Measurements from ENCODE around the gene FHOD1. TPM values are rescaled to one million over a fixed set of nuclear protein-coding genes. Genes with fewer than 3 reads are reported as not detected.

The FHOD1 gene
- total and polyA plus RNA-seq, 2 donors (not counting 1 experiment from before 2014, with no cell fraction given): 46.3 to 46.9 TPM

DNA sequence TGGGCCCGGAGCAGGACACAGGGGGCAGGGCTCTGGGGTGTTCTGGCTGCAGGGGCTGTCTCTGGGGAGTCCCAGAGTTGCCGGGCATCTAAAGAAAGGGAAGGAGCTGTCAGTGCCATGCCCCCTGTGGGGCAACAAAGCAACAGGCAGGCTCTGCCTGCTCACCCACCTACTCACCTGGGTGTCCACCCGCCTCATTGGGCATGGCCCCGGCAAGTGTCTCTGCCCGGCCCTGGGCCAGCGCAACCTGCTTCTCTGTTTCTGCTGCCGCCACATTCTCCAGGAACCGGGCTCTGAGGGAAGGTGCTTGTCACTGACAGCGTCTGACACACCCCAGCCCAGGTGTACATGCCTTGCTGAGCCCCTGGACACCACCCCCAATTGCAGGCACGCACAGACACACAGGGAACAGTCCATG is 13.1 kb downstream of the FHOD1 start:
- H3K79me2 ChIP-seq (ENCODE audit: control insufficient read depth, insufficient read depth, low read length): peaks cover 4% of the 10 kb centered on the region
- no peak overlapping the region for H3K27ac ChIP-seq (ENCODE audit: low read length in 2 of 2)
- no peak overlapping the region for H3K9ac ChIP-seq (ENCODE audit: low read length)
- ChIA-PET POLR2A (no interaction called here), CTCF (interaction anchor here (1.5 kb wide), 1 partner anchor 11 kb away, joined by 4 read pairs; no protein-coding TSS in a partner anchor)
- WGBS (ENCODE audit: insufficient coverage): 98% methylated on average over 10 of the region's 10 CpGs
- peaks cover 0 to 62% of the 10 kb centered on the region in 2 experiments for H3K36me3 ChIP-seq (replicated peaks in 1 of 2; ENCODE audit: control extremely low read depth in 1 of 2, control insufficient read depth in 1 of 2, extremely low read depth in 1 of 2, insufficient read depth in 2 of 2, low read length in 1 of 2)
- Mint-ChIP-seq H3K4me1 (no peaks in the 10 kb centered on the region), H3K9me3 (ENCODE audit: insufficient read depth) (no peaks in the 10 kb centered on the region), H3K27me3 (no peaks in the 10 kb centered on the region), H3K4me3 (no peak overlapping the region), H3K27ac (no peak overlapping the region)
- intact Hi-C loops (cut with micrococcal nuclease): no loop called here
- no peaks in the 10 kb centered on the region for H3K9me3 ChIP-seq (ENCODE audit: control extremely low read depth in 1 of 3, control insufficient read depth in 2 of 3, insufficient read depth in 1 of 3, low read length in 2 of 3)
- TF ChIP-seq, protein P1, sequence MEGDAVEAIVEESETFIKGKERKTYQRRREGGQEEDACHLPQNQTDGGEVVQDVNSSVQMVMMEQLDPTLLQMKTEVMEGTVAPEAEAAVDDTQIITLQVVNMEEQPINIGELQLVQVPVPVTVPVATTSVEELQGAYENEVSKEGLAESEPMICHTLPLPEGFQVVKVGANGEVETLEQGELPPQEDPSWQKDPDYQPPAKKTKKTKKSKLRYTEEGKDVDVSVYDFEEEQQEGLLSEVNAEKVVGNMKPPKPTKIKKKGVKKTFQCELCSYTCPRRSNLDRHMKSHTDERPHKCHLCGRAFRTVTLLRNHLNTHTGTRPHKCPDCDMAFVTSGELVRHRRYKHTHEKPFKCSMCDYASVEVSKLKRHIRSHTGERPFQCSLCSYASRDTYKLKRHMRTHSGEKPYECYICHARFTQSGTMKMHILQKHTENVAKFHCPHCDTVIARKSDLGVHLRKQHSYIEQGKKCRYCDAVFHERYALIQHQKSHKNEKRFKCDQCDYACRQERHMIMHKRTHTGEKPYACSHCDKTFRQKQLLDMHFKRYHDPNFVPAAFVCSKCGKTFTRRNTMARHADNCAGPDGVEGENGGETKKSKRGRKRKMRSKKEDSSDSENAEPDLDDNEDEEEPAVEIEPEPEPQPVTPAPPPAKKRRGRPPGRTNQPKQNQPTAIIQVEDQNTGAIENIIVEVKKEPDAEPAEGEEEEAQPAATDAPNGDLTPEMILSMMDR (IDR thresholded peaks at IDR 0.05): no peak
- no peak for TF ChIP-seq EZH2 (IDR thresholded peaks at IDR 0.05; ENCODE audit: borderline replicate concordance, insufficient read depth, low read depth, low read length, poor library complexity, severe bottlenecking)
- no peak for DNase-seq
- H3K4me2 ChIP-seq (replicated peaks; ENCODE audit: low read depth, low read length, poor library complexity, severe bottlenecking): no peak overlapping the region
- H3K4me3 ChIP-seq (ENCODE audit: control extremely low read depth in 1 of 5, extremely low read depth in 1 of 5, insufficient read depth in 1 of 5, low read depth in 2 of 5, low read length in 4 of 5): no peak overlapping the region
- no peaks in the 10 kb centered on the region for H3K4me1 ChIP-seq (ENCODE audit: control insufficient read depth in 2 of 2, insufficient read depth in 2 of 2, low read length in 2 of 2)
- no peaks in the 10 kb centered on the region for H4K20me1 ChIP-seq (ENCODE audit: control insufficient read depth, insufficient read depth, low read length, poor library complexity, severe bottlenecking)
- no peaks in the 10 kb centered on the region for H3K27me3 ChIP-seq (replicated peaks in 1 of 4; ENCODE audit: control extremely low read depth in 1 of 4, control insufficient read depth in 3 of 4, insufficient read depth in 4 of 4, low read length in 3 of 4)
- no peak for ATAC-seq (ENCODE audit: low read depth)
- H2AFZ ChIP-seq (ENCODE audit: insufficient read depth, low read depth, low read length, poor library complexity, severe bottlenecking): no peak overlapping the region

DNA sequence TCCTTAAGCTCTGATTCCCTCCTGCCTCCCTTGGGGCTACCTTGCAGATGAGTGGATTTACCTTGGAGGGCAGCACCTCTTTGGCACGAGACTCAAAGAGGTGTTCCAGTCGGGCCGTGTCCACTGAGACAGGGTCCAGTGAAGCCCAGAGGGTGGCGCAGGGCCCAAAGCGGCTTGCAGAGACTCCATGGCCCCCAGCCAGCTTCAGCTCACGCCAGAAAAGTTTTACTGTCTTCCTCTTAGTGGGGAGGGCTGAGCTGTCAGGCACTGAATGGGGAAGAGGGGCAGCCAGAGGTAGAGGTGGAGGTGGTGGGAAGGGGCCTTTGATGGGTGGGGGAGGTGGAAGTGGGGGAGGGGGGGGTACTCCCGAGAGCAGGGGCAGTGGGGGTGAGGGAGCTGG is 13.7 kb downstream of the FHOD1 start:
- Histone ChIP-seq H4K20me1 (ENCODE audit: control insufficient read depth, insufficient read depth, low read length, poor library complexity, severe bottlenecking) (peaks cover 5% of the 10 kb centered on the region), H3K79me2 (ENCODE audit: control insufficient read depth, insufficient read depth, low read length) (peaks cover 6% of the 10 kb centered on the region), H3K4me3 (ENCODE audit: control extremely low read depth in 1 of 5, extremely low read depth in 1 of 5, insufficient read depth in 1 of 5, low read depth in 2 of 5, low read length in 4 of 5) (no peak overlapping the region), H3K27me3 (replicated peaks in 1 of 4; ENCODE audit: control extremely low read depth in 1 of 4, control insufficient read depth in 3 of 4, insufficient read depth in 4 of 4, low read length in 3 of 4) (no peaks in the 10 kb centered on the region), H3K9ac (ENCODE audit: low read length) (no peak overlapping the region), H3K4me2 (replicated peaks; ENCODE audit: low read depth, low read length, poor library complexity, severe bottlenecking) (no peak overlapping the region), H3K27ac (ENCODE audit: low read length in 2 of 2) (no peak overlapping the region), H2AFZ (ENCODE audit: insufficient read depth, low read depth, low read length, poor library complexity, severe bottlenecking) (no peak overlapping the region), H3K36me3 (replicated peaks in 1 of 2; ENCODE audit: control extremely low read depth in 1 of 2, control insufficient read depth in 1 of 2, extremely low read depth in 1 of 2, insufficient read depth in 2 of 2, low read length in 1 of 2) (peaks cover 0 to 62% of the 10 kb centered on the region in 2 experiments), H3K9me3 (ENCODE audit: control extremely low read depth in 1 of 3, control insufficient read depth in 2 of 3, insufficient read depth in 1 of 3, low read length in 2 of 3) (no peaks in the 10 kb centered on the region), H3K4me1 (ENCODE audit: control insufficient read depth in 2 of 2, insufficient read depth in 2 of 2, low read length in 2 of 2) (no peaks in the 10 kb centered on the region)
- H3K9me3 Mint-ChIP-seq (ENCODE audit: insufficient read depth): no peaks in the 10 kb centered on the region
- CTCF ChIA-PET: interaction anchor here (1.4 to 1.5 kb wide), 2 partner anchors 12 to 78 kb away, joined by 3 to 4 read pairs; no protein-coding TSS in a partner anchor
- no peak for TF ChIP-seq EZH2 (IDR thresholded peaks at IDR 0.05; ENCODE audit: borderline replicate concordance, insufficient read depth, low read depth, low read length, poor library complexity, severe bottlenecking)
- TF ChIP-seq, protein P1 (IDR thresholded peaks at IDR 0.05): no peak
- intact Hi-C loops (cut with micrococcal nuclease): no loop called here
- DNase-seq: no peak
- no peak overlapping the region for H3K27ac Mint-ChIP-seq
- WGBS (ENCODE audit: insufficient coverage): 92% methylated on average over 6 of the region's 7 CpGs
- no peak for ATAC-seq (ENCODE audit: low read depth)
- no peaks in the 10 kb centered on the region for H3K4me1 Mint-ChIP-seq
- no peak overlapping the region for H3K4me3 Mint-ChIP-seq
- POLR2A ChIA-PET: interaction anchor here (0.7 kb wide), 1 partner anchor 295 kb away, joined by 3 read pairs; the partner anchor contains the start of gene RIPOR1
- no peaks in the 10 kb centered on the region for H3K27me3 Mint-ChIP-seq

Measured in B cell (primary cell).